HepG2 (cell line): ENCODE measurements around the gene FAM118B. TPM values are rescaled to one million over a fixed set of nuclear protein-coding genes. Genes with fewer than 3 reads are reported as not detected.

ENCODE experiments used
- ATF7 ChIP-seq, 2 experiments: fragments of 450-650 bp in 1 of 2; sonication (generic) in 1 of 2; formaldehyde crosslinking in 1 of 2; IDR thresholded peaks; 2 replicates each; pipeline versions ENCODE4 v1.4.0 to v1.6.1; 2016 to 2020; ENCODE audit warnings: antibody characterized with exemption in 1 of 2, mild to moderate bottlenecking in 1 of 2, missing genetic modification reagents in 1 of 2
- EED ChIP-seq: sonication (generic); formaldehyde crosslinking; IDR thresholded peaks from 2 replicates; pipeline ENCODE4 v1.5.0; 2020; ENCODE audit warnings: mild to moderate bottlenecking, missing genetic modification reagents
- HDAC6 ChIP-seq: fragments of 200-600 bp; sonication (generic); IDR thresholded peaks from 2 replicates; pipeline ENCODE4 v1.7.0; 2017; ENCODE audit warnings: mild to moderate bottlenecking, antibody characterized with exemption, low read length, low read depth
- MTF2 ChIP-seq: sonication (generic); formaldehyde crosslinking; IDR thresholded peaks from 2 replicates; pipeline ENCODE4 v1.5.0; 2020; ENCODE audit warnings: missing genetic modification reagents, borderline replicate concordance
- NONO ChIP-seq, 2 experiments: fragments of 450-650 bp in 1 of 2; sonication (generic) in 1 of 2; formaldehyde crosslinking in 1 of 2; IDR thresholded peaks in 1 of 2; conservative IDR thresholded peaks in 1 of 2; 2 replicates each; pipeline versions ENCODE4 v1.6.1 to v1.8.0; 2017 to 2022; ENCODE audit warnings: mild to moderate bottlenecking in 1 of 2, missing genetic modification reagents in 1 of 2, moderate library complexity in 1 of 2
- POLR2G ChIP-seq: fragments of 200-400 bp; formaldehyde crosslinking; IDR thresholded peaks from 2 replicates; pipeline ENCODE4 v1.6.1; 2018; ENCODE audit warnings: mild to moderate bottlenecking, low read depth, low read length, moderate library complexity
- RBFOX2 ChIP-seq: fragments of 200-400 bp; formaldehyde crosslinking; IDR thresholded peaks from 2 replicates; pipeline ENCODE4 v1.6.1; 2017; ENCODE audit warnings: low read depth, mild to moderate bottlenecking, low read length
- SCMH1 ChIP-seq: sonication (generic); formaldehyde crosslinking; IDR thresholded peaks from 2 replicates; pipeline ENCODE4 v1.9.0; 2021; ENCODE audit warnings: missing genetic modification reagents, mild to moderate bottlenecking, borderline replicate concordance
- TMF1 ChIP-seq: sonication (generic); formaldehyde crosslinking; IDR thresholded peaks from 2 replicates; pipeline ENCODE4 v1.8.1; 2022; ENCODE audit warnings: low read depth, missing genetic modification reagents
- WIZ ChIP-seq: sonication (generic); formaldehyde crosslinking; IDR thresholded peaks from 2 replicates; pipeline ENCODE4 v1.5.1; 2020; ENCODE audit warnings: mild to moderate bottlenecking, missing genetic modification reagents
- ZNF253 ChIP-seq: sonication (generic); formaldehyde crosslinking; IDR thresholded peaks from 2 replicates; pipeline ENCODE4 v1.8.0; 2022; ENCODE audit warnings: mild to moderate bottlenecking, missing genetic modification reagents, borderline replicate concordance
- ZNF646 ChIP-seq: sonication (generic); formaldehyde crosslinking; IDR thresholded peaks from 2 replicates; pipeline ENCODE4 v1.9.0; 2021; ENCODE audit warnings: mild to moderate bottlenecking, missing genetic modification reagents
- polyA plus RNA-seq, 8 experiments: library from polyadenylated mRNA; depleted of rRNA in 3 of 8; stranded (reverse) in 7 of 8; unstranded in 1 of 8; fragments of >200 nt; fragmentation: Illumina TruSeq in 4 of 8; extraction: Trizol in 4 of 8; gene quantifications; 2 replicates each; pipeline versions ENCODE4 v1.2.1 to v1.2.3, GENCODE V29; 2011 to 2016; ENCODE audit warnings: low read depth in 4 of 8, missing spikeins in 1 of 8, mixed read lengths in 1 of 8; ENCODE audit not compliant: insufficient read depth in 1 of 8
- total RNA-seq, 5 experiments: library from RNA; depleted of rRNA; stranded (reverse); fragments of >200 nt; fragmentation: Illumina TruSeq; extraction: Trizol; gene quantifications; 2 replicates each; pipeline ENCODE4 v1.2.3, GENCODE V29; 2016; ENCODE audit warnings: low read depth in 1 of 5
- TF ChIP-seq, protein P1 (sequence below): sonication (generic); formaldehyde crosslinking; IDR thresholded peaks from one replicate; pipeline ENCODE4 v1.5.1; 2020; ENCODE audit warnings: mild to moderate bottlenecking, missing genetic modification reagents; ENCODE audit errors: not compliant biosample characterization

The FAM118B gene
- total and polyA plus RNA-seq, 2 of the 13 experiments (the other 11 are each of a cell fraction or from before 2014, with no cell fraction given): 10.2 to 25.7 TPM

- no peak for TF ChIP-seq HDAC6
- TF ChIP-seq ATF7 (IDR thresholded peaks at IDR 0.05): no peak
- TF ChIP-seq ATF7 (CRISPR knock-in tag; IDR thresholded peaks at IDR 0.05): no peak
- no peak for TF ChIP-seq NONO (IDR thresholded peaks at IDR 0.05)
- TF ChIP-seq NONO (CRISPR knock-in tag; conservative IDR thresholded peaks at IDR 0.05): no peak
- TF ChIP-seq ZNF253 (CRISPR knock-in tag): no peak
- no peak for TF ChIP-seq TMF1 (CRISPR knock-in tag)
- no peak for TF ChIP-seq POLR2G
- no peak for TF ChIP-seq WIZ (CRISPR knock-in tag)
- no peak for TF ChIP-seq ZNF646 (CRISPR knock-in tag)
- peak; percentile 49; the same call in 1 of the 2 replicates for TF ChIP-seq RBFOX2
- no peak for TF ChIP-seq MTF2 (CRISPR knock-in tag)
- no peak for TF ChIP-seq SCMH1
- TF ChIP-seq EED (CRISPR knock-in tag): no peak
- TF ChIP-seq, protein P1, sequence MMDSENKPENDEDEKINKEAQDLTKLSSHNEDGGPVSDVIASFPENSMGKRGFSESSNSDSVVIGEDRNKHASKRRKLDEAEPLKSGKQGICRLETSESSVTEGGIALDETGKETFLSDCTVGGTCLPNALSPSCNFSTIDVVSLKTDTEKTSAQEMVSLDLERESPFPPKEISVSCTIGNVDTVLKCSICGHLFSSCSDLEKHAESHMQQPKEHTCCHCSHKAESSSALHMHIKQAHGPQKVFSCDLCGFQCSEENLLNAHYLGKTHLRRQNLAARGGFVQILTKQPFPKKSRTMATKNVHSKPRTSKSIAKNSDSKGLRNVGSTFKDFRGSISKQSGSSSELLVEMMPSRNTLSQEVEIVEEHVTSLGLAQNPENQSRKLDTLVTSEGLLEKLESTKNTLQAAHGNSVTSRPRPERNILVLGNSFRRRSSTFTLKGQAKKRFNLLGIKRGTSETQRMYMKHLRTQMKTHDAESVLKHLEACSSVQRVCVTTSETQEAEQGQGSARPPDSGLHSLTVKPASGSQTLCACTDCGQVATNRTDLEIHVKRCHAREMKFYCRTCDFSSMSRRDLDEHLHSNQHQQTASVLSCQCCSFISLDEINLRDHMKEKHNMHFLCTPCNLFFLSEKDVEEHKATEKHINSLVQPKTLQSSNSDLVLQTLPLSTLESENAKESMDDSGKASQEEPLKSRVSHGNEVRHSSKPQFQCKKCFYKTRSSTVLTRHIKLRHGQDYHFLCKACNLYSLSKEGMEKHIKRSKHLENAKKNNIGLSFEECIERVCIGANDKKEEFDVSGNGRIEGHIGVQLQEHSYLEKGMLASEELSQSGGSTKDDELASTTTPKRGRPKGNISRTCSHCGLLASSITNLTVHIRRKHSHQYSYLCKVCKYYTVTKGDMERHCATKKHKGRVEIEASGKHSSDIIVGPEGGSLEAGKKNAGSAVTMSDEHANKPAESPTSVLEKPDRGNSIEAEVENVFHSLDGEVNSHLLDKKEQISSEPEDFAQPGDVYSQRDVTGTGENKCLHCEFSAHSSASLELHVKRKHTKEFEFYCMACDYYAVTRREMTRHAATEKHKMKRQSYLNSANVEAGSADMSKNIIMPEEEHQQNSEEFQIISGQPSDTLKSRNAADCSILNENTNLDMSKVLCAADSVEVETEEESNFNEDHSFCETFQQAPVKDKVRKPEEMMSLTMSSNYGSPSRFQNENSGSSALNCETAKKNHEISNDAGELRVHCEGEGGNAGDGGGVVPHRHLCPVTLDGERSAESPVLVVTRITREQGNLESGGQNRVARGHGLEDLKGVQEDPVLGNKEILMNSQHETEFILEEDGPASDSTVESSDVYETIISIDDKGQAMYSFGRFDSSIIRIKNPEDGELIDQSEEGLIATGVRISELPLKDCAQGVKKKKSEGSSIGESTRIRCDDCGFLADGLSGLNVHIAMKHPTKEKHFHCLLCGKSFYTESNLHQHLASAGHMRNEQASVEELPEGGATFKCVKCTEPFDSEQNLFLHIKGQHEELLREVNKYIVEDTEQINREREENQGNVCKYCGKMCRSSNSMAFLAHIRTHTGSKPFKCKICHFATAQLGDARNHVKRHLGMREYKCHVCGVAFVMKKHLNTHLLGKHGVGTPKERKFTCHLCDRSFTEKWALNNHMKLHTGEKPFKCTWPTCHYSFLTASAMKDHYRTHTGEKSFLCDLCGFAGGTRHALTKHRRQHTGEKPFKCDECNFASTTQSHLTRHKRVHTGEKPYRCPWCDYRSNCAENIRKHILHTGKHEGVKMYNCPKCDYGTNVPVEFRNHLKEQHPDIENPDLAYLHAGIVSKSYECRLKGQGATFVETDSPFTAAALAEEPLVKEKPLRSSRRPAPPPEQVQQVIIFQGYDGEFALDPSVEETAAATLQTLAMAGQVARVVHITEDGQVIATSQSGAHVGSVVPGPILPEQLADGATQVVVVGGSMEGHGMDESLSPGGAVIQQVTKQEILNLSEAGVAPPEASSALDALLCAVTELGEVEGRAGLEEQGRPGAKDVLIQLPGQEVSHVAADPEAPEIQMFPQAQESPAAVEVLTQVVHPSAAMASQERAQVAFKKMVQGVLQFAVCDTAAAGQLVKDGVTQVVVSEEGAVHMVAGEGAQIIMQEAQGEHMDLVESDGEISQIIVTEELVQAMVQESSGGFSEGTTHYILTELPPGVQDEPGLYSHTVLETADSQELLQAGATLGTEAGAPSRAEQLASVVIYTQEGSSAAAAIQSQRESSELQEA (CRISPR knock-in tag): no peak
These were observed 26.1 kb upstream of the FAM118B start (continued) for GRCh38 chr11:126185259-126186024.
